GM12801 (cell line): ENCODE measurements around the gene FGGY.

Source experiments
- TF ChIP-seq, protein P1 (sequence below): IDR thresholded peaks from one replicate; pipeline ENCODE4 v1.5.1; 2011; ENCODE audit warnings: control low read depth; ENCODE audit not compliant: insufficient read length; ENCODE audit errors: extremely low read depth

The FGGY gene

DNA sequence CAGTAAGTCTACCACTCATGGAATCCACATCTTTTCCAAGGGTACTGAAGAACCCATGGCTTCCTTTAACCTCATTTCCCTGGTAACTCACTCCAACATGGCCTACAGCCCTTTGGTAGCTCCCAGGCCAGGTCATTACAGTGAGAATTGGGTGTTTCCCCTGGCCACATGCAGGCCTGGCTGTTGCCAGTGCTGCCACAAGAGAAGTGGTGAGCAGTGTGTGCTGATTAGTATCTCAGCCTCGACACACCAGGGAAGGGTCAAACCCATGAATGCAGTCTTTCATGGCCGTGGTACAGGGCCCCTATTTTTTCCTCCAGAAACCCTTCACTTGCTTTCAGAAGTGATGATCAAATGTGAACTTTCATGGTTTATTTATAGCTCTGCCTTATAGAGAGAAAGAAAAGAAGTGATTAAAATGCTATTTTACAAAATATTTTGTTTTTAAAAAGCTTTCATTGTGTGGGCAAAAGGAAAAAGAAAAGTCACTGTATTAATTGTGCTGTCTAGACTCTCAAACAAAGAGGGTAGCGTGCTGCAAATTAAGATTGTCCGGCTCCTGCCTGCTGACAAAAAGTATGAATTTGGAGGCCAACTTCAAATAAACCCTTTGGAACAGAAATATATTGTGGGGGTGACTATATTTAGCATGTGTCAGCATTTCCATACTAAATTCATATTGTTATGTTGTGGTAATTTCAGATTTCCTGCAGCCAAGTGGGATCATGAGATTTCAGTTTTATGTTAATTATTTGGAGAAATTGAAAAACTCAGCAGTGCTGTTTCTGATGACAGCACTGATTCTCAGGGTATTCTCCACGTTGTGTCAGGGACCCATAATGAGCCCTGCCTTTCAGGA lies 455.9 kb downstream of the FGGY start:
- TF ChIP-seq, protein P1, sequence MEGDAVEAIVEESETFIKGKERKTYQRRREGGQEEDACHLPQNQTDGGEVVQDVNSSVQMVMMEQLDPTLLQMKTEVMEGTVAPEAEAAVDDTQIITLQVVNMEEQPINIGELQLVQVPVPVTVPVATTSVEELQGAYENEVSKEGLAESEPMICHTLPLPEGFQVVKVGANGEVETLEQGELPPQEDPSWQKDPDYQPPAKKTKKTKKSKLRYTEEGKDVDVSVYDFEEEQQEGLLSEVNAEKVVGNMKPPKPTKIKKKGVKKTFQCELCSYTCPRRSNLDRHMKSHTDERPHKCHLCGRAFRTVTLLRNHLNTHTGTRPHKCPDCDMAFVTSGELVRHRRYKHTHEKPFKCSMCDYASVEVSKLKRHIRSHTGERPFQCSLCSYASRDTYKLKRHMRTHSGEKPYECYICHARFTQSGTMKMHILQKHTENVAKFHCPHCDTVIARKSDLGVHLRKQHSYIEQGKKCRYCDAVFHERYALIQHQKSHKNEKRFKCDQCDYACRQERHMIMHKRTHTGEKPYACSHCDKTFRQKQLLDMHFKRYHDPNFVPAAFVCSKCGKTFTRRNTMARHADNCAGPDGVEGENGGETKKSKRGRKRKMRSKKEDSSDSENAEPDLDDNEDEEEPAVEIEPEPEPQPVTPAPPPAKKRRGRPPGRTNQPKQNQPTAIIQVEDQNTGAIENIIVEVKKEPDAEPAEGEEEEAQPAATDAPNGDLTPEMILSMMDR, result no peak

DNA sequence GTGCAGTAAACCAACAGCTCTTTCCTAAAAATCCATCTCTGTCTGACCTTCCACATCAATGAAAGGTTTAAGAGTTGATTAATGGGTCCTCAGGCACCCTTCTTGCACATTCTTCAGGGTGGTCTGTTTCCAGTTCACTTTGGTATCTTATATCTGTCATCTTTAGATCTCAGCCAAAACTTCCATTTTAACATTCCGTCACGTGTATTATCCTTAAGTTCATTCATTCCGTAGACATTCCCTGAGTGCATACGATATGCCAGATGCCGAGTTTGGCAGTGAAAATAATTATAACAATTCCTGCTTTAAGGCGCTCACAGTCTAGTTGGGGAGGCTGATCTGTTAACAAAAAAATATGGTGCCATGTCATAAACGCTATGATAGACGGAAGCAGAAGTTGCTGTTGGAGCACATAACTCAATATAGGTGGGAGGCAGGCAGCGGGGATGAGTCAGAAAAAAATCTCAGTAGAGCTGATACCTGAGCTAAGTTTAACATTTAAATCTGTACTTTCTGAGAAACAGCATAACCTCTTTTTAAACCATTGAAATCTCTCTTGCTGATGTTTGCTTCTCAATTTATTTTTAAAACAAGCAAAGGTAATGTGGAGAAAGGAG lies 458.3 kb downstream of the FGGY start:
- TF ChIP-seq, protein P1, result no peak

DNA sequence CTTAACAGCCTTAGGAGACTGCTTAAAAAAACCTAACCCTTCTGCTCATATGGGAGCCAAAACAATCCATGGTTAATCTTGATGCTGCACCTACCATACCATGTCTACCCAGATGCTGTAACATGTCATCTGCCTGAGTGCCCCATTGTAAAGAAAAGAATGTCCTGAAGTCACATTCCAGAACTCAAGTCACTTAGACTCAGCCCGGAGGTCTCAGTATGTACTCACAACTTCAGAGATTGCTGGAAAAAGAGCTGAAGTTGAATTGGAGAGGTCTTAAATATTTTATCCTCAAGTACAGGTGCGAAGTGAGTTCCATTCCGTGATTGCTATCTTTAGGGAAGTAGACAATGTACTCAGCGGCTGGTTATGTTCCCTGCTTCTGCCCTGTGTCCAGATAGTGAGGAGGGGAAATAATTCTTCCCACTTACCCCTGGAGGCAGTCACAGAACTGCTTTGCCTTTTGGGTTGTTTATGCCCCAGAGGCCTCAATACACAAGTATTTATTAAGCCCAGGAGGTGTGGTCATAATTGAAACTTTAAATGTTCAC lies 460.4 kb downstream of the FGGY start:
- TF ChIP-seq, protein P1, result no peak

DNA sequence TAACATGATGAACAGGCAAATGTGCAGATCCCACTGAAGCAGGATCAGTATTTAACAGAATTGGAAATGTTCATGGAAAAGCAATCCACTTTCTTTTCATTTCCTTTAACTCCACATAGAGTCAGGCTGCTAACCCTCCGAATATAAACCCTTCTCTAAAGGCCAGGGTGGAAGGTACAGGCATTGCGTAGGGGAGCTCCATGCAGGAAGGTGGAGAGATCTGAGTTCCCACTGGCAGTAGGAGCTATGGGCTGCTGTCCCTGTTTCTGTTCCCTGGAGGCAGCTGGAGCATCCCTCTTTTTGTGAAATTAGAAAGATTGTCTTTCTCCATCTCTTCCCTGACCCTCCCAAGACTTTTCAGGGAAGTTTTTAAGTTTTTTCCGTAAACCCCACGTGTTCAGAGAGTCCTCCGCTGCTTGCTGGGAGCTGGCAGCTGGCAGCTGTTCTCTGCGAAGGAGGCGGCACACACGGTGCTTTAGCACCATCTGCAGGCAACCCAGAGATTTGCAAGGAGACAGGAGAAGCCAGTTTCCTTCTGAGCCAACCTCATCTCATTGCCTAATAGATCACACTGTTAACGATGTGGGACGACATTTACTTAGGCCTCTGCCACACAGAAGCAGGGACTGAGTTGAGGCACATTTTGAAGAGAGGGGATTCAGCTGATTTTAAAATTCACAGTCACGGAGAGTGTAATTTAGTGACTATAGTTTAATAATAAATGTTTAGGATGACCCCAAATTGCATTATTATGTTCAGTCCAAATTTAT lies 462.4 kb downstream of the FGGY start:
- TF ChIP-seq, protein P1, result peak; percentile 19

DNA sequence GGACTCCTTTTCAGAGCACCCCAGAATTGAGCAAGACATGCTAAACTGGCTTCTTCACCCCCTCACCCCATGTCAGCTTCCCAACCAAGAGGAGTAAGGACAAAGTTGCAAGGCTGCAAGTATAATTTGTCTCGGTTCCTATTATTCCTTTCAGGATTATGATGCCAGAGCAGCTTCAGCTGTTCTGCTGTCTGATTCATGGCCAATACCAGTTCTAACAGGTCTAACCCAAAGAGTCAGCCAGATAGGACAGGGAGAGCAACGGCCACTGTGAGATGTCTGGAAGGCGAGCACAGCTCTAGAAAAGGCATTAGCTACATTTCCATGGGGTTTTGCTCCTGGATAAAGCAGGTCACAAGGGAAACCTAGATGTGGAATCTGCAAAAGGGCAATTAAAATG lies 464.5 kb downstream of the FGGY start:
- TF ChIP-seq, protein P1, result no peak

DNA sequence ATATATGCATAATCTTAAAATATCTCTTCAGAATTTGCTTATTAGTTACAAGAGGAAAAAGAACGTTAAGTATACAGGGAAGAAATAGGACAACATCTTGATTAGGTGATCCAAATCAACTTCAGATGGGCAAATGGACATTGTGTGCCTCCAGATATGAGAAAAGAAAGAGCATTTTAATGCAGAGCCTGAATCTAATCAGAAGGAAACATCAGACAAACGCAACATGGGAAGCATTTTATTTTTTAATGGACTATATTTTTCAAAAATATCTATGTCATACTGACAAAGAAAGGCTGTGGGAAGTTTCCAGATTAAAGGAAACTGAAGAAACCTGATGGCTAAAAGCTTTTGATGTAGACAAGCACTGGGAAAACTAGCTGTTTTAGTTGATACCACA lies 466.5 kb downstream of the FGGY start:
- TF ChIP-seq, protein P1, result no peak

DNA sequence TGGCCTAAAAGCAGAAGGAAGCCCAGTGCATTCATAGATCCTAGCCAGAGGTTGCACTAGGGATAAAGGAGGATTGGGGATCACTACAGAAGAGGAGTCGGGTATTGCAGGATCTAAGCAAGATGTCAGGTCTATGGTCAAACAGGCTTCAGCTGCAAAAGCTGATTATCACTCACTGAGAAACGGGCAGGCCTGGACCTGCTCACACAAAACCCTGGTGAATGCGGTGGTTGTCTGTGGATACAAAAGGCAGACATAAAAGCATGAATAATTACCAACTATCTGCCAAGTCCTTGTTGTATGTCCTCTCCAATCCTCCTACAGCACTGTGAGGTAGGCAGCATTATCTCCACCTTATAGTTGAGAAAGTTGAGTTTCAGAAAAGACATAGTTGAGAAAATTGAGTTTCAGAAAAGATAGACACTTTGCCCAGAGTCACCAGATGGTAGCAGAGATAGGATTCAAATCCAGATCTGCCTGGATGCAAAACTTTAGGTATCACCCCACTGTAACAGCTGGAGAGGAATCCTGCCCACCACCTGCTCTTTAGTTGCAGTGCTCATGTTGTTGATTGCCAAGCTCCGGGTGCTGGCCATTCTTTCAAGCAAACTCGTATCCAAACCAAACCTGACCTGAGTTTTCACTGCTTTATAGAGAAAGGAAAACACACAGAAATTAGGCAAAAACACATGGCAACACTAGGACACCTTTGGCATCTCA lies 468.3 kb downstream of the FGGY start:
- TF ChIP-seq, protein P1, result no peak
